GM12878 (cell line): ENCODE results near the gene NAALADL2. TPM values are rescaled to one million over a fixed set of nuclear protein-coding genes. Genes with fewer than 3 reads are reported as not detected.

Source experiments
- ATAC-seq: fragments of 200-7000 bp; cut with Tn5 transposase; 3 replicates; pipeline ENCODE4 v1.9.1; 2020; ENCODE audit warnings: mild to moderate bottlenecking, moderate library complexity
- BruUV-seq: library from RNA; stranded (reverse); fragments of 400-500 nt; replicated peaks from 2 replicates; lab custom pipeline; 2021; lab: Mats Ljungman, UMichigan
- CTCF ChIA-PET: fragments of 300-600 bp; sonication (Branson Sonifier 250); formaldehyde crosslinking; extraction: SDS; loops from one replicate; lab custom pipeline; 2021; ENCODE audit warnings: inconsistent platforms; lab: Yijun Ruan, JAX
- POLR2A ChIA-PET: fragments of 350-600 bp; formaldehyde crosslinking; extraction: SDS; loops from one replicate; lab custom pipeline; 2021; ENCODE audit warnings: inconsistent platforms; lab: Charles Lee
- RAD21 ChIA-PET: fragments of 300-600 bp; sonication (Branson Sonifier 250); formaldehyde crosslinking; loops from one replicate; lab custom pipeline; 2023; ENCODE audit warnings: antibody characterized with exemption; ENCODE audit not compliant: unreplicated experiment; lab: Charles Lee
- SMC1A ChIA-PET: fragments of 300-600 bp; sonication (Branson Sonifier 250); formaldehyde crosslinking; loops from one replicate; lab custom pipeline; 2023; ENCODE audit not compliant: unreplicated experiment, uncharacterized antibody; lab: Charles Lee
- DNase-seq: peaks from one replicate; pipeline ENCODE4 v3.0.0-alpha.2; 2011; ENCODE audit warnings: low read depth, low spot score
- FAIRE-seq: peaks from 3 replicates; lab custom pipeline; 2011; peaks lifted over from hg19 to GRCh38; lab: Jason Lieb, UNC
- H2AFZ ChIP-seq: 2 replicates; pipeline ENCODE4 v1.6.0; 2011; ENCODE audit warnings: low read depth, low read length, control low read depth; ENCODE audit not compliant: control insufficient read depth
- H3K27ac ChIP-seq: 2 replicates; pipeline ENCODE4 v1.5.1; 2011; ENCODE audit warnings: control low read depth; ENCODE audit not compliant: control insufficient read depth, insufficient read depth
- H3K27me3 ChIP-seq, 2 experiments: replicated peaks in 1 of 2; 2 replicates each; pipeline versions ENCODE4 v1.6.0 to v1.6.1; 2011; ENCODE audit warnings: low read length in 1 of 2; ENCODE audit not compliant: control insufficient read depth in 2 of 2, insufficient read depth in 2 of 2
- H3K36me3 ChIP-seq, 2 experiments: 2 replicates each; pipeline ENCODE4 v1.5.1; 2011; ENCODE audit warnings: low read length in 1 of 2; ENCODE audit not compliant: control insufficient read depth in 2 of 2, insufficient read depth in 2 of 2
- H3K4me1 ChIP-seq: 2 replicates; pipeline ENCODE4 v1.6.1; 2011; ENCODE audit warnings: mild to moderate bottlenecking, low read length, moderate library complexity, mixed read lengths; ENCODE audit not compliant: control insufficient read depth, insufficient read depth
- H3K4me2 ChIP-seq: 2 replicates; pipeline ENCODE4 v1.6.0; 2011; ENCODE audit warnings: control low read depth; ENCODE audit not compliant: control insufficient read depth, insufficient read depth
- H3K4me3 ChIP-seq: fragments of 200-600 bp; sonication (generic); 2 replicates; pipeline ENCODE4 v1.5.1; 2016
- H3K79me2 ChIP-seq: 2 replicates; pipeline ENCODE4 v1.6.0; 2011; ENCODE audit warnings: low read length; ENCODE audit not compliant: control insufficient read depth, insufficient read depth
- H3K9ac ChIP-seq: 2 replicates; pipeline ENCODE4 v1.8.0; 2011; ENCODE audit warnings: low read length, control low read depth, mixed read lengths; ENCODE audit not compliant: control insufficient read depth, insufficient read depth
- H3K9me3 ChIP-seq: replicated peaks from 3 replicates; pipeline ENCODE4 v1.5.1; 2011; ENCODE audit warnings: mild to moderate bottlenecking, low read length; ENCODE audit not compliant: control insufficient read depth, insufficient read depth
- H4K20me1 ChIP-seq: 2 replicates; pipeline ENCODE4 v1.6.0; 2011; ENCODE audit not compliant: control insufficient read depth, insufficient read depth
- BMI1 ChIP-seq: fragments of 450-650 bp; IDR thresholded peaks from 2 replicates; pipeline ENCODE4 v1.6.1; 2016; ENCODE audit warnings: mild to moderate bottlenecking, moderate library complexity, borderline replicate concordance
- CBFB ChIP-seq: IDR thresholded peaks from 2 replicates; pipeline ENCODE4 v1.6.1; 2016; ENCODE audit warnings: antibody characterized with exemption, low read depth
- CHD2 ChIP-seq: IDR thresholded peaks from 2 replicates; pipeline ENCODE4 v1.6.1; 2011; ENCODE audit warnings: low read depth, low read length, improper control_type of control experiment, borderline replicate concordance
- EZH2 ChIP-seq: IDR thresholded peaks from 2 replicates; pipeline ENCODE4 v1.6.1; 2012; ENCODE audit warnings: low read depth, mild to moderate bottlenecking, control low read depth, inconsistent platforms, low read length, borderline replicate concordance; ENCODE audit not compliant: control insufficient read depth
- HDGF ChIP-seq: fragments of 450-650 bp; IDR thresholded peaks from 2 replicates; pipeline ENCODE4 v1.6.1; 2016; ENCODE audit warnings: antibody characterized with exemption
- KAT2A ChIP-seq: conservative IDR thresholded peaks from 2 replicates; pipeline ENCODE4 v1.6.1; 2011; ENCODE audit warnings: low read depth, low read length; ENCODE audit not compliant: control insufficient read depth
- MYC ChIP-seq: IDR thresholded peaks from 2 replicates; pipeline ENCODE4 v1.6.1; 2011; ENCODE audit warnings: mild to moderate bottlenecking, low read length, moderate library complexity, inconsistent platforms; ENCODE audit not compliant: insufficient read depth, insufficient replicate concordance, insufficient read length, severe bottlenecking
- NFIC ChIP-seq: IDR thresholded peaks from 2 replicates; pipeline ENCODE4 v1.6.1; 2012; ENCODE audit warnings: low read depth, mild to moderate bottlenecking, inconsistent platforms, low read length, moderate library complexity
- NR2C2 ChIP-seq: IDR thresholded peaks from 2 replicates; pipeline ENCODE4 v1.6.1; 2011; ENCODE audit warnings: borderline replicate concordance, low read depth; ENCODE audit not compliant: control insufficient read depth, insufficient read length
- RAD21 ChIP-seq: IDR thresholded peaks from 2 replicates; pipeline ENCODE4 v1.6.1; 2011; ENCODE audit warnings: mild to moderate bottlenecking, low read depth, low read length, moderate library complexity; ENCODE audit not compliant: insufficient read depth
- SREBF1 ChIP-seq: IDR thresholded peaks from 2 replicates; pipeline ENCODE4 v1.6.1; 2012; ENCODE audit warnings: mild to moderate bottlenecking, low read length
- TCF3 ChIP-seq: IDR thresholded peaks from 2 replicates; pipeline ENCODE4 v1.6.1; 2012; ENCODE audit warnings: low read depth, mild to moderate bottlenecking, low read length, borderline replicate concordance; ENCODE audit not compliant: insufficient read depth
- ZBED1 ChIP-seq: IDR thresholded peaks from 2 replicates; pipeline ENCODE4 v1.6.1; 2016; ENCODE audit warnings: borderline replicate concordance
- WGBS: methylation state at CpG from one replicate; pipeline ENCODE4 v1.1.6; 2016; ENCODE audit warnings: low lambda C conversion rate; ENCODE audit not compliant: insufficient replicate concordance, insufficient coverage; ENCODE audit errors: missing lambda C conversion rate; 5-methylcytosine and 5-hydroxymethylcytosine counted together
- in situ Hi-C: fragments of 300-500 bp; cut with MboI; formaldehyde crosslinking; loops from 9 replicates; pipeline ENCODE4 v1.14.3; 2018; ENCODE audit warnings: mixed read lengths
- intact Hi-C: fragments of 100-400 bp; cut with micrococcal nuclease; formaldehyde crosslinking; loops from one replicate; pipeline ENCODE4 v1.14.2; 2022; ENCODE audit not compliant: unreplicated experiment
- polyA plus RNA-seq, 11 experiments: library from polyadenylated mRNA; depleted of rRNA in 4 of 11; unstranded in 6 of 11; stranded (reverse) in 5 of 11; fragments of >200 nt; fragmentation: Nextera tagmentation in 4 of 11; fragmentation: Illumina TruSeq in 1 of 11; extraction: Ambion mirVana in 4 of 11; extraction: Trizol in 1 of 11; gene quantifications; 1 replicate in 1 of 11; 2 replicates in 10 of 11; pipeline versions ENCODE4 v1.2.1 to v1.2.3, GENCODE V29; 2011 to 2016; ENCODE audit warnings: inconsistent platforms in 2 of 11, missing spikeins in 2 of 11, low read depth in 1 of 11
- total RNA-seq, 4 experiments: library from RNA; depleted of rRNA in 3 of 4; stranded (reverse); fragments of >200 nt in 3 of 4; fragmentation: Illumina TruSeq in 1 of 4; extraction: Trizol in 1 of 4; gene quantifications; 2 replicates each; pipeline versions ENCODE4 v1.2.1 to v1.2.3, GENCODE V29; 2013 to 2021

Gene NAALADL2
- total and polyA plus RNA-seq, 10 of the 15 experiments (the other 5 are each of a cell fraction or from before 2014, with no cell fraction given) = 0.06 to 10.8 (median 0.46) TPM

DNA sequence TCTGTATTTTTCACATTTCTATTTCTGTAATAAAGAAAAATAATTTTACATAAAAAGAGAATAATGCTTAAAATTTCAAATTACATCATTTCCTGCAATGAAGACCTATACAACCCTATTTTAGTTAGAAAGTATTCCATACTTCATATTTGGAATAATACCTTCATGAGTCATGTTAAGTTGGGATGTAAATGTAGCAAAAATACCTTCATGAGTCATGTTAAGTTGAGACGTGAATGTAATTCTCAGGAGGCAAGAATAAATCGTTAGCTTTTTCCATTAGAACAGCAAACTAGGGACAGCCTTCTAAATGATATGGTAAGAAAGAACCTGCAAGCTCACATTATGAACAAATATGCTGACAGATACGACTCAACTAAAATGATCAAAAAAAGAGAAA lies 91.9 kb downstream of the NAALADL2 start:
- Histone ChIP-seq H3K36me3 (no peaks in the 10 kb centered on the region), H2AFZ (no peak overlapping the region), H3K9ac (no peak overlapping the region), H3K9me3 (no peaks in the 10 kb centered on the region), H3K79me2 (no peaks in the 10 kb centered on the region), H3K4me1 (no peaks in the 10 kb centered on the region), H3K4me3 (no peak overlapping the region), H3K27me3 (no peaks in the 10 kb centered on the region), H3K27ac (no peak overlapping the region), H3K4me2 (no peak overlapping the region), H4K20me1 (no peaks in the 10 kb centered on the region)
- intact Hi-C loops = no loop called here
- RAD21 ChIA-PET = no interaction called here
- DNase-seq = no peak
- CTCF ChIA-PET = no interaction called here
- TF ChIP-seq MYC (no peak), NR2C2 (no peak), CBFB (no peak), TCF3 (no peak), NFIC (no peak), KAT2A (no peak), RAD21 (no peak), HDGF (no peak), BMI1 (no peak), EZH2 (no peak), SREBF1 (no peak), ZBED1 (no peak), CHD2 (no peak)
- no TSS peak for BruUV-seq
- SMC1A ChIA-PET = no interaction called here
- in situ Hi-C loops = no loop called here
- no peak for ATAC-seq
- FAIRE-seq = no peak
- 23% methylated on average over 3 of the region's 3 CpGs for WGBS
- POLR2A ChIA-PET = no interaction called here
